ENCODE data around the gene TUBB1.

- no peak for TF ChIP-seq CTCF (IDR thresholded peaks at IDR 0.05; ENCODE audit: insufficient read depth, low read depth, low read length)
- TF ChIP-seq EZH2 (IDR thresholded peaks at IDR 0.05; ENCODE audit: insufficient read depth, low read length) = no peak
Measured at GRCh38 chr20:58970146-58970545, 49.1 kb upstream of the TUBB1 start.

Measured in astrocyte (in vitro differentiated cells and primary cell).